A549 treated with Mapracorat at 1 μM for 4 hours (cell line): ENCODE data around the gene CNGA4. TPM values are rescaled to one million over a fixed set of nuclear protein-coding genes. Genes with fewer than 3 reads are reported as not detected.

Experiments
- total RNA-seq: library from RNA; stranded (reverse); fragments of 200-300 nt; extraction: Qiagen RNA extraction; gene quantifications from 5 replicates; pipeline ENCODE4 v1.2.3, GENCODE V29; 2022

CNGA4 gene
- total RNA-seq: 0.11 TPM in 1 of 5 replicates, not detected in the others

GRCh38 chr11:6238902-6239301 lies at the start of gene CNGA4:
CNGA4 (plus strand) TSS chr11:6239089; CDS start chr11:6239207, 118 bp downstream.

GRCh38 chr11:6199174-6199810 lies 39.6 kb upstream of the CNGA4 start, which contains the start of gene OR52W1:
OR52W1 (plus strand) TSS chr11:6199224; CDS start chr11:6199224, 0 bp downstream.

GRCh38 chr11:6205366-6205765 lies 33.5 kb upstream of the CNGA4 start, which contains the start of gene C11orf42:
C11orf42 (plus strand) TSS chr11:6205557; CDS start chr11:6205616, 59 bp downstream.

GRCh38 chr11:6234387-6235107 lies 4.3 kb upstream of the CNGA4 start, which contains the start of gene FHIP1B:
FHIP1B (minus strand) TSS chr11:6234636; CDS start chr11:6224516, 10,120 bp downstream.

Other genes with a start within 250 kb of the CNGA4 start
- not detected in 5 replicates for gene OR56A4, start 232.1 kb upstream of the CNGA4 start, total RNA-seq
- not detected in 5 replicates for gene OR56A1, start 208.3 kb upstream of the CNGA4 start, total RNA-seq
- gene OR56B4, start 131.4 kb upstream of the CNGA4 start, total RNA-seq: not detected in 5 replicates
- not detected in 5 replicates for gene OR52B2, start 68.8 kb upstream of the CNGA4 start, total RNA-seq
- gene OR52W1, start 39.9 kb upstream of the CNGA4 start, total RNA-seq: not detected in 5 replicates
- not detected in 5 replicates for gene C11orf42, start 33.5 kb upstream of the CNGA4 start, total RNA-seq
- 11.9 to 18.8 TPM (median 17.6 TPM) in 5 replicates for gene FHIP1B, start 4.5 kb upstream of the CNGA4 start, total RNA-seq
- not detected in 5 replicates for gene CCKBR, start 20.7 kb downstream of the CNGA4 start, total RNA-seq
- 25.3 to 34.4 TPM (median 28.6 TPM) in 5 replicates for gene CAVIN3, start 81.4 kb downstream of the CNGA4 start, total RNA-seq
- gene SMPD1, start 151.4 kb downstream of the CNGA4 start, total RNA-seq: 9.3 to 11.4 TPM (median 10.9 TPM) in 5 replicates
- gene APBB1, start 180.0 kb downstream of the CNGA4 start, total RNA-seq: 18.0 to 19.7 TPM (median 18.6 TPM) in 5 replicates
- 0.27 to 0.75 TPM (median 0.59 TPM) in 5 replicates for gene HPX, start 201.9 kb downstream of the CNGA4 start, total RNA-seq
- gene TRIM3, start 234.9 kb downstream of the CNGA4 start, total RNA-seq: 13.8 to 22.2 TPM (median 20.0 TPM) in 5 replicates
- gene ARFIP2, start 242.2 kb downstream of the CNGA4 start, total RNA-seq: 52.0 to 56.2 TPM (median 52.8 TPM) in 5 replicates
- 24.5 to 32.9 TPM (median 31.0 TPM) in 5 replicates for gene TIMM10B, start 242.4 kb downstream of the CNGA4 start, total RNA-seq